WTC11 (cell line): ENCODE results near the gene ALG14.

ENCODE experiments used
- ATF2 ChIP-seq: sonication (generic); formaldehyde crosslinking; IDR thresholded peaks from 2 replicates; pipeline ENCODE4 v1.8.1; 2022; ENCODE audit warnings: low read depth, missing genetic modification reagents, borderline replicate concordance
- CTCF ChIP-seq: fragments of 200-600 bp; IDR thresholded peaks from 2 replicates; pipeline ENCODE4 v1.8.0; 2022; ENCODE audit warnings: antibody characterized with exemption
- FOXK1 ChIP-seq: sonication (generic); formaldehyde crosslinking; IDR thresholded peaks from 2 replicates; pipeline ENCODE4 v1.8.0; 2022; ENCODE audit warnings: mild to moderate bottlenecking, moderate library complexity, missing genetic modification reagents
- FOXP1 ChIP-seq: sonication (generic); formaldehyde crosslinking; IDR thresholded peaks from 2 replicates; pipeline ENCODE4 v1.8.0; 2022; ENCODE audit warnings: missing genetic modification reagents, mild to moderate bottlenecking, moderate library complexity, borderline replicate concordance
- GABPB1 ChIP-seq: sonication (generic); formaldehyde crosslinking; IDR thresholded peaks from 2 replicates; pipeline ENCODE4 v1.8.1; 2023; ENCODE audit warnings: mild to moderate bottlenecking, missing genetic modification reagents
- HMGXB4 ChIP-seq: sonication (generic); formaldehyde crosslinking; IDR thresholded peaks from 2 replicates; pipeline ENCODE4 v1.8.1; 2023; ENCODE audit warnings: mild to moderate bottlenecking, moderate library complexity, missing genetic modification reagents
- IRF2 ChIP-seq: sonication (generic); formaldehyde crosslinking; IDR thresholded peaks from 2 replicates; pipeline ENCODE4 v1.8.0; 2022; ENCODE audit warnings: low read depth, missing genetic modification reagents, borderline replicate concordance
- JUN ChIP-seq: sonication (generic); formaldehyde crosslinking; IDR thresholded peaks from 2 replicates; pipeline ENCODE4 v1.8.0; 2023; ENCODE audit warnings: mild to moderate bottlenecking, missing genetic modification reagents
- MLX ChIP-seq: sonication (generic); formaldehyde crosslinking; IDR thresholded peaks from 2 replicates; pipeline ENCODE4 v1.8.1; 2023; ENCODE audit warnings: mild to moderate bottlenecking, missing genetic modification reagents, moderate library complexity
- NR1H2 ChIP-seq: sonication (generic); formaldehyde crosslinking; IDR thresholded peaks from 2 replicates; pipeline ENCODE4 v1.9.0; 2021; ENCODE audit warnings: mild to moderate bottlenecking, moderate library complexity, missing genetic modification reagents
- SOX15 ChIP-seq: fragments of 250-450 bp; sonication (Bioruptor Pico); IDR thresholded peaks from 2 replicates; pipeline ENCODE4 v1.9.0; 2021; ENCODE audit warnings: mild to moderate bottlenecking
- USF2 ChIP-seq: sonication (generic); formaldehyde crosslinking; IDR thresholded peaks from 2 replicates; pipeline ENCODE4 v1.8.1; 2023; ENCODE audit warnings: mild to moderate bottlenecking, missing genetic modification reagents, moderate library complexity
- ZNF121 ChIP-seq: sonication (generic); formaldehyde crosslinking; IDR thresholded peaks from 2 replicates; pipeline ENCODE4 v1.8.0; 2023; ENCODE audit warnings: missing genetic modification reagents
- ZNF138 ChIP-seq: sonication (generic); formaldehyde crosslinking; conservative IDR thresholded peaks from 2 replicates; pipeline ENCODE4 v1.8.1; 2022; ENCODE audit warnings: mild to moderate bottlenecking, moderate library complexity, missing genetic modification reagents

- TF ChIP-seq CTCF = no peak
- no peak for TF ChIP-seq GABPB1 (CRISPR knock-in tag)
- no peak for TF ChIP-seq JUN
- TF ChIP-seq HMGXB4 (CRISPR knock-in tag) = no peak
- TF ChIP-seq ATF2 (CRISPR knock-in tag) = no peak
- TF ChIP-seq USF2 (CRISPR knock-in tag) = no peak
- TF ChIP-seq FOXK1 (CRISPR knock-in tag) = no peak
- no peak for TF ChIP-seq SOX15
- no peak for TF ChIP-seq MLX (CRISPR knock-in tag)
- TF ChIP-seq ZNF121 = no peak
- TF ChIP-seq IRF2 (CRISPR knock-in tag) = no peak
- no peak for TF ChIP-seq NR1H2
- no peak for TF ChIP-seq ZNF138 (CRISPR knock-in tag)
- no peak for TF ChIP-seq FOXP1
Observed at GRCh38 chr1:95069710-95070093, 3.0 kb downstream of the ALG14 start.
